Stimulated activated CD8-positive, alpha-beta memory T cell treated with anti-CD3 and anti-CD28 coated beads, Interleukin-2, amount 100 ng/mL, for 1 hour (primary cell): ENCODE measurements around the gene HRH1.
"Not testable (repeated sequence)": the region's sequence is repeated elsewhere in the genome, so short reads cannot be mapped to it uniquely, and the experiment has no call there.

ENCODE experiments used
- DNase-seq, 2 donors: peaks; one replicate each; pipeline ENCODE4 v3.0.0-alpha.2; 2020; ENCODE audit warnings: low read depth in 2 of 2

Gene HRH1

DNA sequence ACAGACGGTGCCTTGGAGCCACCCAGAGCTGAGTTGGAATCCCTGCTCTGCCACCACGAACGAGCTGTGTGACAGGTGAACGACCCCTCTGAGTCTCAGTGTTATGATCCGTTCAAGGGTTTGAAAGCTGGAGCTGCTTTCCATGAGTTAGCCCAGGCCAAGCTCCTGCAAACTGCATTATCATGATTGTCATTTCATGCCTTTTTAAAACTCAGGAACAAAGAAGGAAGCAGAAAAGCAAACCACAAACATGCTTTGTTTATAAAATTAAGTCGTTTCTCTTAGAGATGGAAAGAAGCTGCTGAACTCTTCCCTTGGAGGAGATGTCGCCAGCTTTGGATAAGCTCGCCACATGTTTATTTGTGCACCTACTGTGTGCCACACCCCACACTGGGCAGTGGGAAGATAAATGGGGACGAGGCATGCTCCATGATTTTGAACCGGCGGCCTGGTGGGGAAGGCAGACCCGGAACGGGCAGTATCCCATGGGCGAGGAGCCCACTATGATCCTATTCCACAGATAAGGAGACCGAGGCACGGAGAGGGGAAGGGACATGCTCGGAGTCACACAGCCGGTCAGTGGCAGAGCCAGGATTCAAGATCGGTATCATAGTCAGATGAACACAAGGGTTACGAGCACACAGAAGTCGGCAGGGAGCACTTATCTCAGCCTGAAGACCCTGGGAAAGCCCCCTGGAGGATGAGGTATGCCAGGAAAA, 15.9 kb downstream of the HRH1 start:
- DNase-seq: no peak

DNA sequence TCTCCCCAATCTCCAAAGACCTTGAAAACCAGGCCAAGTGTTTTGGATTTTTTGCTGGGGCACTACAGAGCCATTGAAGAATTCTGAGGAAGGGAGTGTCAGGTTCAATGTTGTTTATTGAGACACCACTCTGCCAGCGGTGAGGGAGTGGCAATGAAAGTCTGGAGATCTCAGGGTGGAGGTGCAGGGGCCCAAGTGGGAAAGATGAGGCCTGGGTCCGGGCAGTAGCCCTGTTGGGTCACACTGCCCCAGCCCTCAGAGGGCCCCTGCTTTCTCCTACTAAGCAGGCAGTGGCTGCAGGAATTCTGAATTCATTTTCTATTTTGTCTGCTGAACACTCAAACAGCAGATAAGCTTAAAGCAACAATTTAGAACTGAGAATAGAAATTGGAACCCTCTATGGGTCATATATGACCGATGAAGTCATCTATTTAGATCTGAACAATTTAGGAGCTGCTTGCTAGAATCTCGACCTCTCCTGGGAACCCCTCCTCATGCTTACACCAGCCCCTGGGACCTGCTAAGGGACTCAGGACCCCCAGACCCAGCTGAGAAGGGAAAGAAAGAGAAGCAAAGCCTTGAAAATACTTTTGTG, 17.9 kb downstream of the HRH1 start:
- no peak for DNase-seq

- DNase-seq: no peak
These were observed 19.7 kb downstream of the HRH1 start for GRCh38 chr3:11173828-11174465.

- no peak for DNase-seq
These were observed 24.1 kb downstream of the HRH1 start for GRCh38 chr3:11178421-11178820.

- DNase-seq: not testable (repeated sequence)
These were observed 30.2 kb downstream of the HRH1 start for GRCh38 chr3:11184328-11184969.

GRCh38 chr3:11185144-11185543, 30.9 kb downstream of the HRH1 start:
- DNase-seq: no peak

DNA sequence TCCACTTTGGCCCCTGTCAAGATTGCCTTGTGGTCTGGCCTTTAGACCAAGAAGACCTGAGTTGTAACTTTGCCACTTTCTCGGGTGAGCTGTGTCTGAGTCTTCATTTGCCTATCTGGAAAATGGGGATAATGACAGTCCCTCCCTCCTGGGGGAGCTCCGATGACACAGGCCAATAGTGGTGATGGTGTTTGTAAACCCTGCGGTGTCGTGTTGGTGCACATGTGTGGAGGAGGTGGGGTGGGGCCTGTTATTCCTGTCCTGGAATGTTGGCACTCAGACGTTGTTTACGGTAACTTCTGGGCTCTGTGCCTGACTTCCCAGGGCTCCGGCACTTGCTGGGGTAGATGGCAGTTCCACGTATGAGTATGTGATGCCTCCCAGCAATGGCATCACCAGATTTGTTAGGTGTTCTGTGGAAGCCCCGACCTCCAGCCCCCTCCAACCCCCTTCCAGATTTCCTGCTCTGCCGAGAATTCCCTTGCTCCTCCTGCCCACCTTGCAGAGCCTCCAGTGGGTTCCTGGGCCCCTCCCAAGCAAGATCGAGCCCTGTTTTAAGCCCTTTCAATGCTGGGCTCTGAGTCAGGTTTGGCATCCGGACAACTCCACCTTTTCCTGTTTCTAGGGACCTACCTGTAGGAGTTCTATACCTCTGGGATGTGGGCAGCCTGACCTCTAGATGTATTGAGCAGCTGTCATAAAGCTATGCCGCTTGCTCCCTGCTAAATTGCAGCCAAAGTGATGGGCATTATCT, 31.4 kb downstream of the HRH1 start:
- no peak for DNase-seq

DNA sequence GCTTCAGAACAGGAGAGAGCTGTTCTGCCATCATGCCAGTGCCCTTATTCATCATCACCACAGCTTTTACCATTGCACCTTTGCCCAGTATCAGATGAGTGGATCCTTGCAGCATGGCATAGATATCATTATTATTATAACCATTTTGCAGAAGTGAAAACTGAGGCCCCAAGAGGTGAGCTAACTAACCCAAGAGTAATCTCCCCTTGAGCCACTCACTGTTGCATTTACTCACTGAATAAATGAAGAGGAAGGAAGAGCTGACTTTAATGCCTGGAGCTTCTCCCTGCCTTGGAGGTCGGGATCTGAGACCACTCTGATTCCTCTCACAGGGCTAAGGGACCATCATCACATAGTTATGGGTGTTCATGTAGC, 32.0 kb downstream of the HRH1 start:
- no peak for DNase-seq

- no peak for DNase-seq
These were observed 32.5 kb downstream of the HRH1 start for GRCh38 chr3:11186771-11187191.

- DNase-seq: no peak
These were observed 33.4 kb downstream of the HRH1 start for GRCh38 chr3:11187681-11188080.

GRCh38 chr3:11188231-11188630, 33.9 kb downstream of the HRH1 start:
- DNase-seq: no peak

GRCh38 chr3:11195201-11195600, 40.9 kb downstream of the HRH1 start:
- DNase-seq: no peak

- DNase-seq: no peak
These were observed 41.5 kb downstream of the HRH1 start for GRCh38 chr3:11195721-11196332.

GRCh38 chr3:11197484-11197883, 43.2 kb downstream of the HRH1 start:
- DNase-seq: no peak

GRCh38 chr3:11198070-11198469, 43.8 kb downstream of the HRH1 start:
- no peak for DNase-seq

DNA sequence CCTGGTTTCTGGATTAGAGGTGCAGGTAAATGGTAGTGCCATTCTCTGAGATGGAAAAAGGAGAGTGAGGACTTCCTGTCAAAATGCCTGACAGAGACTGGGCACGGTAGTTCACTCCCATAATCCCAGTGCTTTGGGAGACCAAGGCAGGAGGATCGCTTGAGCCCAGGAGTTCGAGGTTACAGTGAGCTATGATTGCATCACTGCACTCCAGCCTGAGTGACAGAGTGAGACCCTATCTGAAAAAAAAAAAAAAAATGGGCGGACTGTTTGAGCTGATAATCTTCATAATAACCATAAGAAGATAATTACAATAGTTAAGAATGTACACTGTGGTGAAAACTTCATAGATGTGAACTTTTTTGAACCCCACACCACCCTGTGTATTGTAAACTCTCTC, 44.2 kb downstream of the HRH1 start:
- no peak for DNase-seq

DNA sequence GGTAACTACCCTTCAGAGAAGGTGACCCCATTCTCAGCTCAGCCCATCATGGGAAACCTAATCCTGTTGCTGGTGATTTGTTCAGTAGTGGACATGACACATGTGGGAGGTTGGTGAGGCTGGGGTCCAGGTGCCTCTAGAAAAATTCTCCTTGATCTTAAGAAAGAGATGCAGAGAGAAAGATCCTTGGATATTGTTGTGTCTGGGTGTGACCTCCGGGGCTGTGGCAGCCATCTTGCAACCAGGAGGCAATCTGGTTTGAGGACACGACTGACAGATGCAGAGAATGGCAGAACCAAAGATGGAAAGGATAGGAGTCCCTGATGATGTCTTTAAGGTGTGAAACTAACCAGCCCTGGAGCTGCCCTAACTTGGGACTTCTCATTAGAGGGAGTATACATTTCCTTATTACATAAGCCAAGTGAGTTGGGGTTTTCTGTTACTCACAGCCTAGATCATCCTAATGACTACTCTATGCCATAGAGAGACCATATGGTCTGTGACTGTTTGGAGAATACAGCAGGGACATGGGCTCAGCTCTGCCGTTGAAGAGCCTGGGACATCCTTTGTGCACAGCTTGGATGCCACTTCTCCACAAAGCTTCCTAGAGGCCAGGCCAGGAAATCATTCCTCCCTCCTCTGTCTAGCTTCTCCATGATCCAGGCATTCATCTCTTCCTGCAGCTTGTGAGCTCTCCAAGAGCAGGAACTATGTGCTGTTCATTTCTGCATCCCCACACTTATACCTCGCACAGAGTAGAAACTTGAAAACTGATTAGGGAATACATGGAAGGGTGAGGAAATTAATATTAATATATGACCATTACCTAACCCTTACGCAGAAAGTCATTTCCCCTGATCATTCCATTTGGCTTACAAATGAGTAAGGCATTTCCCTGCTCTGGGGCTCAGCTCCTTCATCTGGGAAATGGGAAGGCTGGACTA, 45.9 kb downstream of the HRH1 start:
- DNase-seq: no peak

DNA sequence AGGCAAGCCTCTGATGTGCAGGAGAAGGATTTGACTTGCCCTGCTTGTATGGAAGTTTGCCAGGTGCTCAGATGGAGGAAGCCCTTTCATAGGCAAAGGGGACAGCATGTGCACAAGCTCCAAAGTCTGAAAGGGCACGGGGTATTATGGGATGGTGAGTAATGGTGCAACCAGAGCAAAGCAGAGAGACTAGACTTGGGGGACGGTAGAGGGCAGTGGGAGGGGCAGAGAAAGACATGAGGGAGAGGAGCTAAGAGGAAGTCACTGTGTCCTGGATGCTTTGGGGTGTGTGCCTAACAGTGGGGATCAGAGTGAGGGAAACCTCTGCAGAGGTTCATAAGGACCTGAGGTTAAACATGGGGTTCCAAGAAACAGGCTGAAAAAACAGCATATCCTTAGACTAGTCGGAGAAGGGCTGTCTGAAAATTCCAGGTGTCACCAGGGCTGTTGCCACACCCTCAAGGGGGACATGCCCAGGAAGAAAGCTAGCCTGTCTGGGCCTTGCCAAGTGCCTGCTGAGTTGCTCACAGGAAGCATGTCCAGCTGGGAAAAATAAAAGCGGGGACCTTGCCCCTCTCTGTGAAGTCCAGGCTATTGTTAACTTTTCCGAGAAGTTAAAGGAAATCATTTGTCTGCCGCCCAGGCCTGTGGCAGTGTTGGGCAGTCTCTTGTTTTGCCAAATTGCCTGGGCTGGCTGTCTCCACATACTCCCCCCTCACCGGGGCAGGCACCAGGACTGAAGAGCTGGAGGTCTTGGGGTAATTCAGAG, 47.1 kb downstream of the HRH1 start:
- no peak for DNase-seq

- DNase-seq: no peak
These were observed 49.7 kb downstream of the HRH1 start for GRCh38 chr3:11203961-11204360.
